ENCODE data around the gene COLQ. TPM values are rescaled to one million over a fixed set of nuclear protein-coding genes. Genes with fewer than 3 reads are reported as not detected.
"Not testable (repeated sequence)": the region's sequence is repeated elsewhere in the genome, so short reads cannot be mapped to it uniquely, and the experiment has no call there.

The COLQ gene
- polyA plus RNA-seq, 2 donors: 0.47 to 0.65 TPM

GRCh38 chr3:15484551-15484950 is 37.0 kb downstream of the COLQ start:
- not testable (repeated sequence) for H3K27me3 ChIP-seq (ENCODE audit: control insufficient read depth in 1 of 2, insufficient read depth in 2 of 2, low read length in 2 of 2); H3K4me3 ChIP-seq (ENCODE audit: low read depth in 1 of 2, low read length in 2 of 2); H3K4me1 ChIP-seq (ENCODE audit: control insufficient read depth in 2 of 2, insufficient read depth in 2 of 2, low read length in 1 of 2); H3K27ac ChIP-seq (ENCODE audit: low read depth in 2 of 2, low read length in 1 of 2); H3K9me3 ChIP-seq (ENCODE audit: control insufficient read depth in 2 of 2, insufficient read depth in 1 of 2, low read depth in 1 of 2, low read length in 1 of 2); H3K36me3 ChIP-seq (ENCODE audit: control insufficient read depth in 2 of 2, insufficient read depth in 2 of 2, low read length in 1 of 2)
- 92 to 94% methylated on average over 6 of the region's 6 CpGs for WGBS, 2 donors

GRCh38 chr3:15479400-15480224 is 41.9 kb downstream of the COLQ start:
- H3K4me1 ChIP-seq (ENCODE audit: control insufficient read depth in 2 of 2, insufficient read depth in 2 of 2, low read length in 1 of 2): no peaks in the 10 kb centered on the region
- H3K4me3 ChIP-seq (ENCODE audit: low read depth in 1 of 2, low read length in 2 of 2): no peak overlapping the region
- peaks cover 0 to 2% of the 10 kb centered on the region in 2 donors for H3K9me3 ChIP-seq (ENCODE audit: control insufficient read depth in 2 of 2, insufficient read depth in 1 of 2, low read depth in 1 of 2, low read length in 1 of 2)
- H3K36me3 ChIP-seq (ENCODE audit: control insufficient read depth in 2 of 2, insufficient read depth in 2 of 2, low read length in 1 of 2): no peaks in the 10 kb centered on the region
- no peaks in the 10 kb centered on the region for H3K27me3 ChIP-seq (ENCODE audit: control insufficient read depth in 1 of 2, insufficient read depth in 2 of 2, low read length in 2 of 2)
- no peak overlapping the region for H3K27ac ChIP-seq (ENCODE audit: low read depth in 2 of 2, low read length in 1 of 2)

- Histone ChIP-seq H3K4me1 (ENCODE audit: control insufficient read depth in 2 of 2, insufficient read depth in 2 of 2, low read length in 1 of 2) (no peaks in the 10 kb centered on the region), H3K9me3 (ENCODE audit: control insufficient read depth in 2 of 2, insufficient read depth in 1 of 2, low read depth in 1 of 2, low read length in 1 of 2) (peaks cover 0 to 2% of the 10 kb centered on the region in 2 donors), H3K36me3 (ENCODE audit: control insufficient read depth in 2 of 2, insufficient read depth in 2 of 2, low read length in 1 of 2) (no peaks in the 10 kb centered on the region), H3K4me3 (ENCODE audit: low read depth in 1 of 2, low read length in 2 of 2) (no peak overlapping the region), H3K27me3 (ENCODE audit: control insufficient read depth in 1 of 2, insufficient read depth in 2 of 2, low read length in 2 of 2) (no peaks in the 10 kb centered on the region), H3K27ac (ENCODE audit: low read depth in 2 of 2, low read length in 1 of 2) (no peak overlapping the region)
- WGBS, 2 donors: 77 to 88% methylated on average over 5 of the region's 5 CpGs
These were observed 42.9 kb downstream of the COLQ start for GRCh38 chr3:15478640-15478979.

GRCh38 chr3:15477951-15478639 is 43.4 kb downstream of the COLQ start:
- Histone ChIP-seq H3K27me3 (ENCODE audit: control insufficient read depth in 1 of 2, insufficient read depth in 2 of 2, low read length in 2 of 2) (no peaks in the 10 kb centered on the region), H3K4me1 (ENCODE audit: control insufficient read depth in 2 of 2, insufficient read depth in 2 of 2, low read length in 1 of 2) (no peaks in the 10 kb centered on the region), H3K27ac (ENCODE audit: low read depth in 2 of 2, low read length in 1 of 2) (no peak overlapping the region), H3K36me3 (ENCODE audit: control insufficient read depth in 2 of 2, insufficient read depth in 2 of 2, low read length in 1 of 2) (no peaks in the 10 kb centered on the region), H3K4me3 (ENCODE audit: low read depth in 1 of 2, low read length in 2 of 2) (no peak overlapping the region), H3K9me3 (ENCODE audit: control insufficient read depth in 2 of 2, insufficient read depth in 1 of 2, low read depth in 1 of 2, low read length in 1 of 2) (peaks cover 0 to 2% of the 10 kb centered on the region in 2 donors)
- 72% methylated on average over 6 of the region's 6 CpGs for WGBS, 2 donors

GRCh38 chr3:15476378-15476777 is 45.1 kb downstream of the COLQ start:
- Histone ChIP-seq H3K27ac (ENCODE audit: low read depth in 2 of 2, low read length in 1 of 2) (no peak overlapping the region), H3K27me3 (ENCODE audit: control insufficient read depth in 1 of 2, insufficient read depth in 2 of 2, low read length in 2 of 2) (no peaks in the 10 kb centered on the region), H3K36me3 (ENCODE audit: control insufficient read depth in 2 of 2, insufficient read depth in 2 of 2, low read length in 1 of 2) (no peaks in the 10 kb centered on the region), H3K9me3 (ENCODE audit: control insufficient read depth in 2 of 2, insufficient read depth in 1 of 2, low read depth in 1 of 2, low read length in 1 of 2) (peaks cover 0 to 2% of the 10 kb centered on the region in 2 donors), H3K4me1 (ENCODE audit: control insufficient read depth in 2 of 2, insufficient read depth in 2 of 2, low read length in 1 of 2) (no peaks in the 10 kb centered on the region), H3K4me3 (ENCODE audit: low read depth in 1 of 2, low read length in 2 of 2) (no peak overlapping the region)
- 85 to 86% methylated on average over 3 of the region's 3 CpGs for WGBS, 2 donors

GRCh38 chr3:15475161-15475560 is 46.3 kb downstream of the COLQ start:
- H3K27ac ChIP-seq (ENCODE audit: low read depth in 2 of 2, low read length in 1 of 2): no peak overlapping the region
- no peaks in the 10 kb centered on the region for H3K4me1 ChIP-seq (ENCODE audit: control insufficient read depth in 2 of 2, insufficient read depth in 2 of 2, low read length in 1 of 2)
- no peaks in the 10 kb centered on the region for H3K36me3 ChIP-seq (ENCODE audit: control insufficient read depth in 2 of 2, insufficient read depth in 2 of 2, low read length in 1 of 2)
- 47 to 59% methylated on average over 5 of the region's 5 CpGs for WGBS, 2 donors
- no peaks in the 10 kb centered on the region for H3K27me3 ChIP-seq (ENCODE audit: control insufficient read depth in 1 of 2, insufficient read depth in 2 of 2, low read length in 2 of 2)
- no peak overlapping the region for H3K4me3 ChIP-seq (ENCODE audit: low read depth in 1 of 2, low read length in 2 of 2)
- peaks cover 0 to 2% of the 10 kb centered on the region in 2 donors for H3K9me3 ChIP-seq (ENCODE audit: control insufficient read depth in 2 of 2, insufficient read depth in 1 of 2, low read depth in 1 of 2, low read length in 1 of 2)

- no peak overlapping the region for H3K4me3 ChIP-seq (ENCODE audit: low read depth in 1 of 2, low read length in 2 of 2)
- WGBS, 2 donors: 86% methylated on average over 3 of the region's 3 CpGs
- H3K27ac ChIP-seq (ENCODE audit: low read depth in 2 of 2, low read length in 1 of 2): no peak overlapping the region
- H3K27me3 ChIP-seq (ENCODE audit: control insufficient read depth in 1 of 2, insufficient read depth in 2 of 2, low read length in 2 of 2): no peaks in the 10 kb centered on the region
- no peaks in the 10 kb centered on the region for H3K36me3 ChIP-seq (ENCODE audit: control insufficient read depth in 2 of 2, insufficient read depth in 2 of 2, low read length in 1 of 2)
- no peaks in the 10 kb centered on the region for H3K4me1 ChIP-seq (ENCODE audit: control insufficient read depth in 2 of 2, insufficient read depth in 2 of 2, low read length in 1 of 2)
- no peaks in the 10 kb centered on the region for H3K9me3 ChIP-seq (ENCODE audit: control insufficient read depth in 2 of 2, insufficient read depth in 1 of 2, low read depth in 1 of 2, low read length in 1 of 2)
These were observed 49.6 kb downstream of the COLQ start for GRCh38 chr3:15471861-15472260.

- 91 to 94% methylated on average over 2 of the region's 2 CpGs for WGBS, 2 donors
- H3K9me3 ChIP-seq (ENCODE audit: control insufficient read depth in 2 of 2, insufficient read depth in 1 of 2, low read depth in 1 of 2, low read length in 1 of 2): no peaks in the 10 kb centered on the region
- no peaks in the 10 kb centered on the region for H3K36me3 ChIP-seq (ENCODE audit: control insufficient read depth in 2 of 2, insufficient read depth in 2 of 2, low read length in 1 of 2)
- H3K27ac ChIP-seq (ENCODE audit: low read depth in 2 of 2, low read length in 1 of 2): no peak overlapping the region
- no peaks in the 10 kb centered on the region for H3K4me1 ChIP-seq (ENCODE audit: control insufficient read depth in 2 of 2, insufficient read depth in 2 of 2, low read length in 1 of 2)
- H3K4me3 ChIP-seq (ENCODE audit: low read depth in 1 of 2, low read length in 2 of 2): no peak overlapping the region
- H3K27me3 ChIP-seq (ENCODE audit: control insufficient read depth in 1 of 2, insufficient read depth in 2 of 2, low read length in 2 of 2): no peaks in the 10 kb centered on the region
These were observed 50.7 kb downstream of the COLQ start for GRCh38 chr3:15470849-15471248.

GRCh38 chr3:15470261-15470660 is 51.2 kb downstream of the COLQ start:
- Histone ChIP-seq H3K27ac (ENCODE audit: low read depth in 2 of 2, low read length in 1 of 2) (no peak overlapping the region), H3K4me3 (ENCODE audit: low read depth in 1 of 2, low read length in 2 of 2) (no peak overlapping the region), H3K4me1 (ENCODE audit: control insufficient read depth in 2 of 2, insufficient read depth in 2 of 2, low read length in 1 of 2) (no peaks in the 10 kb centered on the region), H3K36me3 (ENCODE audit: control insufficient read depth in 2 of 2, insufficient read depth in 2 of 2, low read length in 1 of 2) (no peaks in the 10 kb centered on the region), H3K9me3 (ENCODE audit: control insufficient read depth in 2 of 2, insufficient read depth in 1 of 2, low read depth in 1 of 2, low read length in 1 of 2) (no peaks in the 10 kb centered on the region), H3K27me3 (ENCODE audit: control insufficient read depth in 1 of 2, insufficient read depth in 2 of 2, low read length in 2 of 2) (no peaks in the 10 kb centered on the region)
- WGBS, 2 donors: 86 to 92% methylated on average over 6 of the region's 6 CpGs
